AG04449 (cell line): ENCODE measurements around the gene PPP2R5C.

Experiments used
- CTCF ChIA-PET: fragments of 350-600 bp; formaldehyde crosslinking; extraction: SDS; loops from one replicate; lab custom pipeline; 2021; ENCODE audit warnings: antibody characterized with exemption; lab: Yijun Ruan, JAX
- POLR2A ChIA-PET: fragments of 400-600, 350-600 bp; formaldehyde crosslinking; extraction: SDS; loops from one replicate; lab custom pipeline; 2020; ENCODE audit warnings: antibody characterized with exemption, inconsistent platforms; lab: Yijun Ruan, JAX
- DNase-seq: peaks from one replicate; pipeline ENCODE4 v3.0.0-alpha.2; 2010; ENCODE audit warnings: low read depth, low spot score
- H3K4me3 ChIP-seq: 2 replicates; pipeline ENCODE4 v1.5.1; 2011; ENCODE audit warnings: low read depth, mild to moderate bottlenecking, control low read depth, low read length
- CTCF ChIP-seq: IDR thresholded peaks from one replicate; pipeline ENCODE4 v1.5.1; 2011; ENCODE audit warnings: mild to moderate bottlenecking, moderate library complexity, low read length, control low read depth, inconsistent platforms; ENCODE audit not compliant: insufficient read depth; ENCODE audit errors: missing control alignments

Gene PPP2R5C

DNA sequence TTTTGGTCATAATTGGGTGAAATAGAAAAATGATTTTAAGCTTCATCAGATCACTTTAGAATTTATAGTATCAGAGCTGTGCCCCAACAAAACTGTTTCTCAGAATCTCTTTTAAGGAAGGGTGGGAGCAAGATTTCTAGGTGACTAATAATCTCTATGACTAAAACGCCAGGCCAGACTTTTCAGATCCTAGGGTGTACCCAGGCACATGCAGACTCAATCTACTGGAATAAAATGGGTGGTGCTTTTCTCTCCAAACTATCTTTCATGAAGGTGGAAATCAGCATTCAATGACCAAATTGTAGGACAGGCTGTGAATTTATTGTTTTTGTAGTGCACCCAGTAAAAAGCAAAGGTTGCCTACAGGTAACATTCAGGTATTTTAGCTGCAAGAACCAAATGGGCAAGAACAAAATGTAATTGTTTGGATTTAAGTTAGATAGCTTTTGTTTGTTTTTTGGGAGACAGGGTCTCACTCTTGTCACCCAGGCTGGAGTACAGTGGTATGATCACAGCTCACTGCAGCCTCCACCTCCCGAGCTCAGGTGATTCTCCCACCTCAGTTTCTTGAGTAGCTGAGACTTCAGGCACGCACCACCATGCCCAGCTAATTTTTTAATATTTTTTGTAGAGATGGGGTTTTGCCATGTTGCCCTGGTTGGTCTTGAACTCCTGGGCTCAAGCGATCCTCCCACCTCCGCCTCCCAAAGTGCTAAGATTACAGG lies 49.5 kb downstream of the PPP2R5C start:
- ChIA-PET CTCF (interaction anchor here (1.5 to 4.6 kb wide), 2 partner anchors 40 to 151 kb away, joined by 3 to 20 read pairs; no protein-coding TSS in a partner anchor), POLR2A (no interaction called here)
- H3K4me3 ChIP-seq: peak overlapping the region; percentile 89
- no peak for TF ChIP-seq CTCF
- no peak for DNase-seq

DNA sequence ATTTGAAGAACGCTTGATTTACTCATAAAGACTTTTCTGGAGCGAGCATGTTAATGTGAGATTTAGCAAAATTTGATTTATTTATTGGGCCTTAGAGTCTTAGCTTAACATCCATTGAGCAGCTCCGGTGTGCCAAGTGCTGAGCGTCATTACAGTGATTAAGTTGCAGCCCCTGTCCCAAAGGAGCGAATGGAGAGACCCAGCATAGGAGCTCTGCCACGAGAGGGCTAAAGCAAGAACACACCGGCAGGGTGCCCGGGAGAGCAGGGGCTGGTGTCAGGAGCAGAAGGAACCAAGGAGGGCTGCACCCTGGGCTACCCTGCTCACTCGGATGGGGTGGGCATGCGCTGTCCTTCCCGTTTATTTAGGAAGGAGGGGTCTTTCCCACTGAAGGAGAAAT lies 50.6 kb downstream of the PPP2R5C start:
- ChIA-PET POLR2A (no interaction called here), CTCF (interaction anchor here (4.6 kb wide), 1 partner anchor 41 kb away, joined by 20 read pairs; no protein-coding TSS in a partner anchor)
- DNase-seq: no peak
- TF ChIP-seq CTCF: no peak
- H3K4me3 ChIP-seq: no peak overlapping the region

- CTCF ChIA-PET: interaction anchor here (2.7 to 4.6 kb wide), 2 partner anchors 11 to 42 kb away, joined by 9 to 20 read pairs; no protein-coding TSS in a partner anchor
- TF ChIP-seq CTCF: no peak
- DNase-seq: no peak
- POLR2A ChIA-PET: no interaction called here
- H3K4me3 ChIP-seq: no peak overlapping the region
These were observed 51.8 kb downstream of the PPP2R5C start for GRCh38 chr14:101813171-101813759.

- no peak overlapping the region for H3K4me3 ChIP-seq
- ChIA-PET CTCF (interaction anchor here (0.9 to 4.6 kb wide), 3 partner anchors 10 to 42 kb away, joined by 3 to 20 read pairs (median 9); no protein-coding TSS in a partner anchor), POLR2A (no interaction called here)
- no peak for TF ChIP-seq CTCF
- DNase-seq: no peak
These were observed 52.3 kb downstream of the PPP2R5C start for GRCh38 chr14:101813833-101814232.

DNA sequence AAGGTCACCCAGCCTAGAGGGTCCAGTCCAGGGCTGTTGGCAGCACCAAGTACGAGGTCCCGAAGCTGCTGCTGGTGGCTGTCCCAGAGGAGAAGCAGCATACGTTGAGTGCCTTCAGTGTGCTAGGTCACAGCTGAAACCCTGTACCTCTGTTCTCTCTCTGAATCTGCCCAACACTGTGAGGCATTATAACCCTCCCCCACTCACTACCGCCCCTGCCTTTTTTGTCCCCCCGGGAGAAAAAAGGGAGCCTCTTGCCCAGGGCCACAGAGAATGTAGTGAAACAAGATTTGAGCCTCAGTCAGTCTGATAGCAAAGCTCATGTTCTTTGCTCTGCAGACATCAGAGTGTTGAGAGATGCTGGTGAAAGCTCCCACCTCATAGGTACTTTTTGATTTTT lies 53.4 kb downstream of the PPP2R5C start:
- ChIA-PET CTCF (interaction anchor here (2.7 to 4.6 kb wide), 2 partner anchors 9 to 44 kb away, joined by 9 to 20 read pairs; no protein-coding TSS in a partner anchor), POLR2A (no interaction called here)
- no peak for TF ChIP-seq CTCF
- no peak for DNase-seq
- H3K4me3 ChIP-seq: no peak overlapping the region

- TF ChIP-seq CTCF: no peak
- H3K4me3 ChIP-seq: no peak overlapping the region
- ChIA-PET CTCF (interaction anchor here (1.1 to 2.7 kb wide), 2 partner anchors 8 to 46 kb away, joined by 4 to 9 read pairs; no protein-coding TSS in a partner anchor), POLR2A (no interaction called here)
- no peak for DNase-seq
These were observed 54.5 kb downstream of the PPP2R5C start for GRCh38 chr14:101815994-101816393.
